Measurements from ENCODE around the gene PPP6R1. TPM values are rescaled to one million over a fixed set of nuclear protein-coding genes. Genes with fewer than 3 reads are reported as not detected.
A peak's percentile ranks its signal among the peaks of the same experiment; 100 is the strongest.

PPP6R1 gene
- polyA plus RNA-seq, 1 of the 3 experiments (the other 2 are of a cell fraction): 47.8 TPM

DNA sequence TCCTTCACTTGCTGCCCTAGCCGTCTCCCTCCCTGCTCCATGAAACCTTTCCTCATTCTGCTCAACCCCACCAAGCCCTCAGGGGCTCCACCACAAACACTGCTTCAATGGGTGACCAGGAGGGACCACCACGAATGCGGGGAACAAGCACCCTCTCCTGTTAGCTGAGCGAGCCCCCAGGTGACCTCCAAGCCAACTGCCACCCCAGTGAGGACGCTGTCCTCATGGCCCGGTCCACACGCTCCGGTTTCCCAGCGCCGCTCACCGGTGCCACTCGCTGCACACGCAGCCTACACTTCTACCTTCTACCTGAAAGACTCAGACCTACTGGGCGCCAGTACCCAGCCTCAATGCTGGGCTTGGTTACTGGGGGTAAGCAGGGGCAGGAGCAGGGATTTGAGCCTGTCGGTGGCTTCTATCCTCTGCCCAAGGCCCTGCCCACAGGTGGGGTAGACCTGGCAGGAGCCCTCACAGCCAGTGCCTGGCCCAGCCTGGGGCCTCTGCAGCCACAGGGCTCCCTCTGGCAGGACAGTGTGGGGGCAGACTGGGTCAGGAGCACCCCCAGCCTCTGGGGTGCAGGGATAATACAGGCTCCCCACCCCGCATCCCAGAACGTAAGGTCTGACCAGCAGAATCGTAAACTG is 29.6 kb downstream of the PPP6R1 start:
- no peak overlapping the region for H2AFZ ChIP-seq (ENCODE audit: low read depth)
- H3F3A ChIP-seq (replicated peaks; ENCODE audit: insufficient read depth): no peaks in the 10 kb centered on the region
- no peak overlapping the region for H3K4me2 ChIP-seq
- peaks cover 16% of the 10 kb centered on the region; the same call in 1 of the 2 replicates for H4K20me1 ChIP-seq (ENCODE audit: insufficient read depth)
- ChIA-PET POLR2A (no interaction called here), CTCF (interaction anchor here (1.0 kb wide), 1 partner anchor 88 kb away, joined by 3 read pairs; no protein-coding TSS in a partner anchor)
- H3K4me1 ChIP-seq (ENCODE audit: control insufficient read depth in 1 of 2, insufficient read depth in 2 of 2, low read depth in 1 of 2, low read length in 1 of 2): peaks cover 0 to 38% of the 10 kb centered on the region in 2 experiments; a peak in 1 of 4 replicates
- H3K36me3 ChIP-seq (replicated peaks in 1 of 2; ENCODE audit: control insufficient read depth in 1 of 2, insufficient read depth in 2 of 2, low read length in 1 of 2): peaks cover 7 to 61% of the 10 kb centered on the region in 2 experiments
- H3K9me3 ChIP-seq: no peaks in the 10 kb centered on the region
- WGBS (ENCODE audit: low lambda C conversion rate): 97% methylated on average over 18 of the region's 18 CpGs
- no peaks in the 10 kb centered on the region for H3K9me2 ChIP-seq
- no peak for DNase-seq
- no peak for TF ChIP-seq YY1 (IDR thresholded peaks at IDR 0.05; ENCODE audit: low read depth)
- TF ChIP-seq, protein P1, sequence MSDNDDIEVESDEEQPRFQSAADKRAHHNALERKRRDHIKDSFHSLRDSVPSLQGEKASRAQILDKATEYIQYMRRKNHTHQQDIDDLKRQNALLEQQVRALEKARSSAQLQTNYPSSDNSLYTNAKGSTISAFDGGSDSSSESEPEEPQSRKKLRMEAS (IDR thresholded peaks at IDR 0.05; ENCODE audit: low read depth): no peak
- no peak for TF ChIP-seq RFX5 (IDR thresholded peaks at IDR 0.05; ENCODE audit: low read length)
- no peak for TF ChIP-seq NFIC (IDR thresholded peaks at IDR 0.05; ENCODE audit: borderline replicate concordance)
- TF ChIP-seq EZH2phosphoT487 (IDR thresholded peaks at IDR 0.05; ENCODE audit: borderline replicate concordance, low read depth): no peak
- no peak for TF ChIP-seq MXI1 (IDR thresholded peaks at IDR 0.05; ENCODE audit: low read depth, low read length)
- no peak for TF ChIP-seq NRF1 (IDR thresholded peaks at IDR 0.05; ENCODE audit: low read depth, low read length)
- TF ChIP-seq IRF3 (IDR thresholded peaks at IDR 0.05; ENCODE audit: low read depth, low read length): no peak
- TF ChIP-seq MEF2A (IDR thresholded peaks at IDR 0.05; ENCODE audit: borderline replicate concordance, low read depth): no peak
- TF ChIP-seq FOXJ3 (CRISPR knock-in tag; IDR thresholded peaks at IDR 0.05): no peak
- no peak for TF ChIP-seq CTCF (IDR thresholded peaks at IDR 0.05)
- H3K9ac ChIP-seq: no peak overlapping the region
- no peaks in the 10 kb centered on the region for H3K27me3 ChIP-seq (ENCODE audit: insufficient read depth)
- no peaks in the 10 kb centered on the region for H3K79me2 ChIP-seq (ENCODE audit: insufficient read depth)
- H3K27ac ChIP-seq (ENCODE audit: low read depth in 2 of 2, low read length in 1 of 2): peak overlapping the region in 1 of 2 experiments; percentile 78; a peak in 2 of 4 replicates
- no peak overlapping the region for H3K4me3 ChIP-seq (ENCODE audit: low read depth in 2 of 2, low read length in 1 of 2)

- ChIA-PET CTCF (interaction anchor here (0.7 to 2.1 kb wide), 9 partner anchors 11 to 378 kb away, joined by 3 to 7 read pairs (median 3); partner anchors contain the start of gene PPP6R1), POLR2A (interaction anchor here (1.0 to 1.8 kb wide), 10 partner anchors 13 to 248 kb away, joined by 3 to 17 read pairs (median 8); partner anchors contain the start of genes PPP6R1, SYT5, UBE2S and ZNF628)
- Histone ChIP-seq H3K27ac (ENCODE audit: low read depth in 2 of 2, low read length in 1 of 2) (peak within 1 kb of the TSS in 1 of 2 experiments; percentile 78; a peak in 2 of 4 replicates), H3K9ac (no peak within 1 kb of the TSS), H3K79me2 (ENCODE audit: insufficient read depth) (no peaks in the 10 kb centered on the region), H4K20me1 (ENCODE audit: insufficient read depth) (peaks cover 16% of the 10 kb centered on the region; the same call in 1 of the 2 replicates), H3K4me1 (ENCODE audit: control insufficient read depth in 1 of 2, insufficient read depth in 2 of 2, low read depth in 1 of 2, low read length in 1 of 2) (peaks cover 0 to 38% of the 10 kb centered on the region in 2 experiments; a peak in 1 of 4 replicates), H3K27me3 (ENCODE audit: insufficient read depth) (no peaks in the 10 kb centered on the region), H3K36me3 (replicated peaks in 1 of 2; ENCODE audit: control insufficient read depth in 1 of 2, insufficient read depth in 2 of 2, low read length in 1 of 2) (peaks cover 3 to 63% of the 10 kb centered on the region in 2 experiments), H3K4me3 (ENCODE audit: low read depth in 2 of 2, low read length in 1 of 2) (no peak within 1 kb of the TSS; a peak in 1 of 4 replicates), H3K9me2 (no peaks in the 10 kb centered on the region), H3F3A (replicated peaks; ENCODE audit: insufficient read depth) (no peaks in the 10 kb centered on the region), H3K9me3 (no peaks in the 10 kb centered on the region), H3K4me2 (no peak within 1 kb of the TSS), H2AFZ (ENCODE audit: low read depth) (no peak within 1 kb of the TSS)
- WGBS (ENCODE audit: low lambda C conversion rate): 90% methylated on average over 2 of the region's 12 CpGs
- DNase-seq: peak; percentile 72
- TF ChIP-seq IRF3 (IDR thresholded peaks at IDR 0.05; ENCODE audit: low read depth, low read length) (no peak), REST (IDR thresholded peaks at IDR 0.05; ENCODE audit: low read depth, low read length) (no peak), RXRA (IDR thresholded peaks at IDR 0.05; ENCODE audit: borderline replicate concordance, low read depth) (no peak)
- TF ChIP-seq, protein P2, sequence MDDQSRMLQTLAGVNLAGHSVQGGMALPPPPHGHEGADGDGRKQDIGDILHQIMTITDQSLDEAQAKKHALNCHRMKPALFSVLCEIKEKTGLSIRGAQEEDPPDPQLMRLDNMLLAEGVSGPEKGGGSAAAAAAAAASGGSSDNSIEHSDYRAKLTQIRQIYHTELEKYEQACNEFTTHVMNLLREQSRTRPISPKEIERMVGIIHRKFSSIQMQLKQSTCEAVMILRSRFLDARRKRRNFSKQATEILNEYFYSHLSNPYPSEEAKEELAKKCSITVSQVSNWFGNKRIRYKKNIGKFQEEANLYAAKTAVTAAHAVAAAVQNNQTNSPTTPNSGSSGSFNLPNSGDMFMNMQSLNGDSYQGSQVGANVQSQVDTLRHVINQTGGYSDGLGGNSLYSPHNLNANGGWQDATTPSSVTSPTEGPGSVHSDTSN (IDR thresholded peaks at IDR 0.05): no peak
These were observed 30.3 kb downstream of the PPP6R1 start, which contains the start of gene TMEM86B for GRCh38 chr19:55228403-55229031. TMEM86B (minus strand) TSS chr19:55228763; CDS start chr19:55228741, 22 bp downstream.

Measured in SK-N-SH (cell line).